IMR-90 (cell line): ENCODE data around the gene TMCO1. TPM values are rescaled to one million over a fixed set of nuclear protein-coding genes. Genes with fewer than 3 reads are reported as not detected.

ENCODE experiments used
- ATAC-seq: fragments of 200-7000 bp; cut with Tn5 transposase; 2 replicates; pipeline ENCODE4 v1.9.1; 2020; ENCODE audit warnings: low read depth, mild to moderate bottlenecking, moderate library complexity
- BruUV-seq: library from RNA; stranded (reverse); fragments of 400-500 nt; replicated peaks from 2 replicates; lab custom pipeline; 2021; lab: Mats Ljungman, UMichigan
- CTCF ChIA-PET: fragments of 300-600 bp; formaldehyde crosslinking; extraction: SDS; loops from one replicate; lab custom pipeline; 2021; ENCODE audit warnings: antibody characterized with exemption; lab: Yijun Ruan, JAX
- POLR2A ChIA-PET: fragments of 300-600 bp; sonication (Branson Sonifier 250); formaldehyde crosslinking; loops from one replicate; lab custom pipeline; 2022; ENCODE audit warnings: antibody characterized with exemption; ENCODE audit not compliant: unreplicated experiment; lab: Charles Lee
- DNase-seq: peaks from one replicate; pipeline ENCODE4 v3.0.0; 2013
- H2AFZ ChIP-seq: replicated peaks from 2 replicates; pipeline ENCODE3; 2013; ENCODE audit warnings: low read length, mild to moderate bottlenecking; ENCODE audit not compliant: poor library complexity
- H2AK5ac ChIP-seq: 2 replicates; pipeline ENCODE4 v1.6.1; 2013; ENCODE audit warnings: low read depth, low read length, inconsistent platforms
- H2AK9ac ChIP-seq: replicated peaks from 2 replicates; pipeline ENCODE3; 2013; ENCODE audit warnings: mild to moderate bottlenecking, low read depth, low read length, moderate library complexity; ENCODE audit not compliant: poor library complexity
- H2BK120ac ChIP-seq: 2 replicates; pipeline ENCODE4 v1.6.1; 2013; ENCODE audit warnings: low read depth, low read length, inconsistent platforms
- H2BK15ac ChIP-seq: 3 replicates; pipeline ENCODE4 v1.6.1; 2013; ENCODE audit warnings: low read depth, low read length, inconsistent platforms
- H2BK20ac ChIP-seq: 2 replicates; pipeline ENCODE4 v1.6.1; 2013; ENCODE audit warnings: low read depth, mild to moderate bottlenecking, inconsistent platforms, low read length, moderate library complexity
- H2BK5ac ChIP-seq: 2 replicates; pipeline ENCODE4 v1.6.1; 2013; ENCODE audit warnings: mild to moderate bottlenecking, low read depth, low read length, inconsistent platforms; ENCODE audit not compliant: poor library complexity, severe bottlenecking
- H3K14ac ChIP-seq: replicated peaks from 2 replicates; pipeline ENCODE4 v1.6.1; 2013; ENCODE audit warnings: low read depth, low read length, inconsistent platforms
- H3K18ac ChIP-seq: 2 replicates; pipeline ENCODE4 v1.6.1; 2013; ENCODE audit warnings: low read depth, low read length, control low read depth
- H3K23ac ChIP-seq: 2 replicates; pipeline ENCODE4 v1.6.1; 2013; ENCODE audit warnings: low read depth, low read length, inconsistent platforms
- H3K27ac ChIP-seq: 2 replicates; pipeline ENCODE4 v1.5.1; 2013; ENCODE audit warnings: mild to moderate bottlenecking, control low read depth, low read length; ENCODE audit not compliant: insufficient read depth
- H3K27me3 ChIP-seq: 2 replicates; pipeline ENCODE4 v1.6.1; 2013; ENCODE audit warnings: low read length; ENCODE audit not compliant: control insufficient read depth, insufficient read depth
- H3K36me3 ChIP-seq: 2 replicates; pipeline ENCODE4 v1.6.1; 2013; ENCODE audit warnings: low read length, mixed read lengths; ENCODE audit not compliant: control insufficient read depth, insufficient read depth
- H3K4ac ChIP-seq: 2 replicates; pipeline ENCODE4 v1.6.1; 2013; ENCODE audit warnings: low read depth, low read length, inconsistent platforms
- H3K4me1 ChIP-seq: 2 replicates; pipeline ENCODE4 v1.6.1; 2013; ENCODE audit warnings: low read length, mixed read lengths; ENCODE audit not compliant: control insufficient read depth, insufficient read depth
- H3K4me2 ChIP-seq: 2 replicates; pipeline ENCODE4 v1.6.1; 2013; ENCODE audit warnings: low read depth, mild to moderate bottlenecking, control low read depth, low read length, moderate library complexity
- H3K4me3 ChIP-seq: 2 replicates; pipeline ENCODE4 v1.5.1; 2013; ENCODE audit warnings: low read depth, mild to moderate bottlenecking, control low read depth, low read length, moderate library complexity; ENCODE audit not compliant: insufficient read depth
- H3K56ac ChIP-seq: 2 replicates; pipeline ENCODE4 v1.6.1; 2013; ENCODE audit warnings: low read length, inconsistent platforms; ENCODE audit not compliant: insufficient read depth; ENCODE audit errors: extremely low read depth
- H3K79me1 ChIP-seq, 2 experiments: 2 replicates each; pipeline ENCODE4 v1.6.1; 2013; ENCODE audit warnings: low read length in 2 of 2, inconsistent platforms in 1 of 2, low read depth in 1 of 2
- H3K9ac ChIP-seq: 2 replicates; pipeline ENCODE4 v1.6.1; 2013; ENCODE audit warnings: low read depth, low read length, control low read depth
- H3K9me1 ChIP-seq: 2 replicates; pipeline ENCODE4 v1.6.1; 2013; ENCODE audit warnings: low read length, inconsistent platforms; ENCODE audit not compliant: insufficient read depth
- H3K9me3 ChIP-seq: 2 replicates; pipeline ENCODE4 v1.6.1; 2013; ENCODE audit warnings: low read length; ENCODE audit not compliant: control insufficient read depth, insufficient read depth
- H4K20me1 ChIP-seq: 2 replicates; pipeline ENCODE4 v1.6.1; 2013; ENCODE audit warnings: low read length, inconsistent platforms; ENCODE audit not compliant: insufficient read depth
- H4K5ac ChIP-seq: 2 replicates; pipeline ENCODE4 v1.6.1; 2013; ENCODE audit warnings: mild to moderate bottlenecking, low read depth, low read length, control low read depth
- H4K8ac ChIP-seq, 2 experiments: 2 replicates each; pipeline ENCODE4 v1.6.1; 2013; ENCODE audit warnings: low read depth in 2 of 2, low read length in 2 of 2, control low read depth in 1 of 2, inconsistent platforms in 1 of 2
- H4K91ac ChIP-seq: 2 replicates; pipeline ENCODE4 v1.6.1; 2013; ENCODE audit warnings: low read depth, low read length, inconsistent platforms; ENCODE audit not compliant: insufficient read depth
- BHLHE40 ChIP-seq: fragments of 150-350 bp; IDR thresholded peaks from 2 replicates; pipeline ENCODE4 v1.6.1; 2016; ENCODE audit warnings: mild to moderate bottlenecking, low read depth, low read length
- CEBPB ChIP-seq: IDR thresholded peaks from 2 replicates; pipeline ENCODE4 v1.6.1; 2012; ENCODE audit warnings: low read depth, low read length, improper control_type of control experiment
- CHD1 ChIP-seq: IDR thresholded peaks from 2 replicates; pipeline ENCODE4 v1.6.1; 2012; ENCODE audit warnings: low read depth, low read length, improper control_type of control experiment
- CTCF ChIP-seq: conservative IDR thresholded peaks from 2 replicates; pipeline ENCODE4 v1.5.1; 2012; ENCODE audit warnings: mild to moderate bottlenecking, low read depth, low read length, improper control_type of control experiment
- ELK1 ChIP-seq: fragments of 150-350 bp; IDR thresholded peaks from 2 replicates; pipeline ENCODE4 v1.6.1; 2016; ENCODE audit warnings: low read depth, mild to moderate bottlenecking, low read length, moderate library complexity, borderline replicate concordance
- FOS ChIP-seq: fragments of 150-350 bp; IDR thresholded peaks from 2 replicates; pipeline ENCODE4 v1.6.1; 2016; ENCODE audit warnings: low read depth, low read length
- MAFK ChIP-seq: IDR thresholded peaks from 2 replicates; pipeline ENCODE4 v1.6.1; 2012; ENCODE audit warnings: low read depth, low read length, improper control_type of control experiment
- MAZ ChIP-seq: IDR thresholded peaks from 2 replicates; pipeline ENCODE4 v1.6.1; 2012; ENCODE audit warnings: low read depth, mild to moderate bottlenecking, low read length, improper control_type of control experiment, moderate library complexity, borderline replicate concordance
- MXI1 ChIP-seq: IDR thresholded peaks from 2 replicates; pipeline ENCODE4 v1.6.1; 2012; ENCODE audit warnings: low read depth, mild to moderate bottlenecking, low read length, moderate library complexity, borderline replicate concordance
- NFE2L2 ChIP-seq: fragments of 150-350 bp; IDR thresholded peaks from 2 replicates; pipeline ENCODE4 v1.6.1; 2016; ENCODE audit warnings: low read depth, mild to moderate bottlenecking, low read length
- POLR2A ChIP-seq: IDR thresholded peaks from 2 replicates; pipeline ENCODE4 v1.6.1; 2012; ENCODE audit warnings: mild to moderate bottlenecking, low read depth, low read length
- RAD21 ChIP-seq: IDR thresholded peaks from 2 replicates; pipeline ENCODE4 v1.6.1; 2012; ENCODE audit warnings: low read length, improper control_type of control experiment
- RCOR1 ChIP-seq: IDR thresholded peaks from 2 replicates; pipeline ENCODE4 v1.6.1; 2012; ENCODE audit warnings: mild to moderate bottlenecking, low read length, improper control_type of control experiment; ENCODE audit not compliant: insufficient replicate concordance
- RFX5 ChIP-seq: IDR thresholded peaks from 2 replicates; pipeline ENCODE4 v1.8.0; 2012; ENCODE audit warnings: low read depth, mild to moderate bottlenecking, low read length, moderate library complexity
- SMC3 ChIP-seq: fragments of 150-350 bp; IDR thresholded peaks from 2 replicates; pipeline ENCODE4 v1.6.1; 2016; ENCODE audit warnings: low read depth, mild to moderate bottlenecking, antibody characterized with exemption, low read length, moderate library complexity
- USF2 ChIP-seq: fragments of 150-350 bp; IDR thresholded peaks from 2 replicates; pipeline ENCODE4 v1.6.1; 2017; ENCODE audit warnings: mild to moderate bottlenecking, antibody characterized with exemption, low read length, low read depth
- WGBS, 2 experiments: methylation state at CpG; one replicate each; pipeline versions ENCODE4 v1.1.5 to v1.1.7; 2013; ENCODE audit warnings: missing lambda C conversion rate in 2 of 2; ENCODE audit not compliant: insufficient read length in 1 of 2; ENCODE audit errors: extremely low coverage in 2 of 2; 5-methylcytosine and 5-hydroxymethylcytosine counted together
- dilution Hi-C: fragments of 300-500 bp; cut with HindIII; formaldehyde crosslinking; loops from one replicate; pipeline ENCODE4 v1.14.3; 2018; ENCODE audit warnings: low sequenced_read_pairs; ENCODE audit not compliant: unreplicated experiment
- in situ Hi-C: fragments of 300-500 bp; cut with MboI; formaldehyde crosslinking; loops from 3 replicates; pipeline ENCODE4 v1.14.3; 2019; ENCODE audit warnings: low sequenced_read_pairs, inconsistent platforms, mixed read lengths
- intact Hi-C: fragments of 100-400 bp; cut with micrococcal nuclease; formaldehyde crosslinking; loops from 2 replicates; pipeline ENCODE4 v1.10.0; 2022
- polyA plus RNA-seq, 3 experiments: library from polyadenylated mRNA; depleted of rRNA; stranded (reverse); fragments of >200 nt; gene quantifications; 2 replicates each; pipeline ENCODE4 v1.2.3, GENCODE V29; 2012; ENCODE audit warnings: low replicate concordance in 1 of 3
- total RNA-seq: library from RNA; depleted of rRNA; stranded (reverse); fragments of >200 nt; gene quantifications from 2 replicates; pipeline ENCODE4 v1.2.3, GENCODE V29; 2012

TMCO1 gene
- total and polyA plus RNA-seq, 2 of the 4 experiments (the other 2 are of a cell fraction), result 86.4 to 113 TPM

GRCh38 chr1:165793951-165794350 lies 25.3 kb upstream of the TMCO1 start:
- Histone ChIP-seq H2BK20ac (no peak overlapping the region), H3K27ac (no peak overlapping the region), H3K9ac (no peak overlapping the region), H2AFZ (no peak overlapping the region), H2AK9ac (no peak overlapping the region), H4K8ac (no peak overlapping the region), H3K18ac (no peak overlapping the region), H3K4me3 (no peak overlapping the region), H3K79me1 (no peaks in the 10 kb centered on the region), H3K4me1 (peaks cover 3% of the 10 kb centered on the region; the same call in 1 of the 2 replicates), H3K4me2 (no peak overlapping the region), H3K36me3 (no peaks in the 10 kb centered on the region), H2AK5ac (no peak overlapping the region), H2BK5ac (no peak overlapping the region), H3K9me1 (no peaks in the 10 kb centered on the region), H3K4ac (no peak overlapping the region), H3K23ac (no peak overlapping the region), H3K56ac (no peak overlapping the region), H3K9me3 (no peaks in the 10 kb centered on the region), H4K20me1 (no peaks in the 10 kb centered on the region), H3K27me3 (no peaks in the 10 kb centered on the region; the same call in 1 of the 2 replicates), H4K5ac (no peak overlapping the region), H4K91ac (no peak overlapping the region), H2BK15ac (no peak overlapping the region), H3K14ac (no peak overlapping the region), H2BK120ac (no peak overlapping the region)
- WGBS, 2 experiments, result no CpG with 5 or more reads among the region's 2 CpGs
- BruUV-seq, result no TSS peak
- ChIA-PET POLR2A (no interaction called here), CTCF (interaction anchor here (1.0 kb wide), 1 partner anchor 96 kb away, joined by 3 read pairs; no protein-coding TSS in a partner anchor)
- TF ChIP-seq CHD1 (no peak), MAZ (no peak), ELK1 (no peak), RCOR1 (no peak), RAD21 (no peak), BHLHE40 (no peak), CEBPB (no peak), SMC3 (no peak), FOS (no peak), USF2 (no peak), MXI1 (no peak), POLR2A (no peak), MAFK (no peak), RFX5 (no peak), NFE2L2 (no peak), CTCF (no peak)
- ATAC-seq (no peak), DNase-seq (peak; percentile 20)
- in situ Hi-C loops, result no loop called here
- dilution Hi-C loops, result no loop called here
- intact Hi-C loops, result no loop called here
